ENCODE measurements around the gene GLRX. TPM values are rescaled to one million over a fixed set of nuclear protein-coding genes. Genes with fewer than 3 reads are reported as not detected.

GLRX gene
- total and polyA plus RNA-seq, 2 of the 13 experiments (the other 11 are each of a cell fraction or from before 2014, with no cell fraction given): 63.8 to 499 TPM

DNA sequence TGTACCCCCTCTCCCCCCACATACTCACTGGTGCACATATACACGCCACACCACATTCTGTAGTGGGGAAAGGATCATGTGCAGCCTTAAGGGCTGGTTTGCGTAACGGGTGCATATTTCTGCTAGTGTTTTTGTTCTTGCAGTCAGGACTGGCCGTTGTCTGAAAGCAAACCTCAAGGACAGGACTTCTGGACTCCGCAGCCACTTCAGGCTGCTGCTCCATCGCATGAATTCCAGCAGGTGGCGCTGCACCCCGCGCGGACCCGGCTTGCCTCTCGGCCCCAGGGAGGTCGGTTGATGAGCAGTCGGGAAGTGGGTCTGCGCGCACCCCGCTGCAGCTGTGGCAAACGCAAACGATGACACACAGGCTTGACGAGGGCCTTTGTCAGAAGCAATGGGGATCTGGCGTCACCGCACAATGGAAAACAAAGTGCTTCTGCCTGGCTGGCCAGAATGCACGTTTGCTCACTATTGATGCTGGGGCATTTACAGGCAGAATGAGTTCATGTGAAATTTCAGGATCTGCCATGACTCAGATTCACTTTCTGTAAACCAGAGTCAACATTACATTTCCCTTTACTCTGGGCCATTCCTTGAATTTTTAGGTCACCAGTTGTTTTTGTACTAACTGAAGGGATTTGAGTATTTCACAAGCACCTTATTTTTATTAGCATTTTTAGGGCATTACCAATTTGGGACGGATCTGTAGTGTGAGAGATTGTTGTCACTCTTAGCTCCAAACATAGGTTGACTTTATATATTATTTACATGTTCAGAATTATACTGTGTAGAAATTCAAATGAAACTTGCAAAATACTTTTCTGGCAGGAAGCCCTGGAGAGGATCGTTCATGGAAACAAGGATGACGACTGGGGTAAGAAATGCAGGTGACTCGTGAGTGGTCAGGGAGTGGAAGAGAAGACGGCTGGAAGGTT, 36.4 kb upstream of the GLRX start (continued):
- TF ChIP-seq, protein P1, sequence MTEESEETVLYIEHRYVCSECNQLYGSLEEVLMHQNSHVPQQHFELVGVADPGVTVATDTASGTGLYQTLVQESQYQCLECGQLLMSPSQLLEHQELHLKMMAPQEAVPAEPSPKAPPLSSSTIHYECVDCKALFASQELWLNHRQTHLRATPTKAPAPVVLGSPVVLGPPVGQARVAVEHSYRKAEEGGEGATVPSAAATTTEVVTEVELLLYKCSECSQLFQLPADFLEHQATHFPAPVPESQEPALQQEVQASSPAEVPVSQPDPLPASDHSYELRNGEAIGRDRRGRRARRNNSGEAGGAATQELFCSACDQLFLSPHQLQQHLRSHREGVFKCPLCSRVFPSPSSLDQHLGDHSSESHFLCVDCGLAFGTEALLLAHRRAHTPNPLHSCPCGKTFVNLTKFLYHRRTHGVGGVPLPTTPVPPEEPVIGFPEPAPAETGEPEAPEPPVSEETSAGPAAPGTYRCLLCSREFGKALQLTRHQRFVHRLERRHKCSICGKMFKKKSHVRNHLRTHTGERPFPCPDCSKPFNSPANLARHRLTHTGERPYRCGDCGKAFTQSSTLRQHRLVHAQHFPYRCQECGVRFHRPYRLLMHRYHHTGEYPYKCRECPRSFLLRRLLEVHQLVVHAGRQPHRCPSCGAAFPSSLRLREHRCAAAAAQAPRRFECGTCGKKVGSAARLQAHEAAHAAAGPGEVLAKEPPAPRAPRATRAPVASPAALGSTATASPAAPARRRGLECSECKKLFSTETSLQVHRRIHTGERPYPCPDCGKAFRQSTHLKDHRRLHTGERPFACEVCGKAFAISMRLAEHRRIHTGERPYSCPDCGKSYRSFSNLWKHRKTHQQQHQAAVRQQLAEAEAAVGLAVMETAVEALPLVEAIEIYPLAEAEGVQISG (CRISPR knock-in tag; IDR thresholded peaks at IDR 0.05): peak; percentile 70; the same call in 1 of the 2 replicates
- TF ChIP-seq NFKBIZ (CRISPR knock-in tag; IDR thresholded peaks at IDR 0.05) (0 out of 2 replicates have a peak, but pooled peaks have one; percentile 67), ZNF644 (CRISPR knock-in tag; IDR thresholded peaks at IDR 0.05; ENCODE audit: low read depth) (peak; percentile 34; the same call in 1 of the 2 replicates), SP140L (CRISPR knock-in tag; IDR thresholded peaks at IDR 0.05; ENCODE audit: borderline replicate concordance) (no peak), KAT8 (CRISPR knock-in tag; IDR thresholded peaks at IDR 0.05) (peak; percentile 47; the same call in 1 of the 2 replicates), MTF2 (CRISPR knock-in tag; IDR thresholded peaks at IDR 0.05; ENCODE audit: borderline replicate concordance) (0 out of 2 replicates have a peak, but pooled peaks have one; percentile 35), KDM2A (CRISPR knock-in tag; IDR thresholded peaks at IDR 0.05; ENCODE audit: borderline replicate concordance, low read depth) (peak; percentile 93; the same call in 1 of the 2 replicates), ZNF329 (CRISPR knock-in tag; IDR thresholded peaks at IDR 0.05; ENCODE audit: low read depth) (0 out of 2 replicates have a peak, but pooled peaks have one; percentile 30), SKI (IDR thresholded peaks at IDR 0.05; ENCODE audit: partially characterized antibody) (peak; percentile 57), CHD4 (IDR thresholded peaks at IDR 0.05; ENCODE audit: borderline replicate concordance, low read length) (peak; percentile 27; the same call in 1 of the 2 replicates)
- TF ChIP-seq, protein P2, sequence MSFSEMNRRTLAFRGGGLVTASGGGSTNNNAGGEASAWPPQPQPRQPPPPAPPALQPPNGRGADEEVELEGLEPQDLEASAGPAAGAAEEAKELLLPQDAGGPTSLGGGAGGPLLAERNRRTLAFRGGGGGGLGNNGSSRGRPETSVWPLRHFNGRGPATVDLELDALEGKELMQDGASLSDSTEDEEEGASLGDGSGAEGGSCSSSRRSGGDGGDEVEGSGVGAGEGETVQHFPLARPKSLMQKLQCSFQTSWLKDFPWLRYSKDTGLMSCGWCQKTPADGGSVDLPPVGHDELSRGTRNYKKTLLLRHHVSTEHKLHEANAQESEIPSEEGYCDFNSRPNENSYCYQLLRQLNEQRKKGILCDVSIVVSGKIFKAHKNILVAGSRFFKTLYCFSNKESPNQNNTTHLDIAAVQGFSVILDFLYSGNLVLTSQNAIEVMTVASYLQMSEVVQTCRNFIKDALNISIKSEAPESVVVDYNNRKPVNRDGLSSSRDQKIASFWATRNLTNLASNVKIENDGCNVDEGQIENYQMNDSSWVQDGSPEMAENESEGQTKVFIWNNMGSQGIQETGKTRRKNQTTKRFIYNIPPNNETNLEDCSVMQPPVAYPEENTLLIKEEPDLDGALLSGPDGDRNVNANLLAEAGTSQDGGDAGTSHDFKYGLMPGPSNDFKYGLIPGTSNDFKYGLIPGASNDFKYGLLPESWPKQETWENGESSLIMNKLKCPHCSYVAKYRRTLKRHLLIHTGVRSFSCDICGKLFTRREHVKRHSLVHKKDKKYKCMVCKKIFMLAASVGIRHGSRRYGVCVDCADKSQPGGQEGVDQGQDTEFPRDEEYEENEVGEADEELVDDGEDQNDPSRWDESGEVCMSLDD (CRISPR knock-in tag; IDR thresholded peaks at IDR 0.05; ENCODE audit: borderline replicate concordance): peak; percentile 66; the same call in 1 of the 2 replicates
- TF ChIP-seq, protein P3, sequence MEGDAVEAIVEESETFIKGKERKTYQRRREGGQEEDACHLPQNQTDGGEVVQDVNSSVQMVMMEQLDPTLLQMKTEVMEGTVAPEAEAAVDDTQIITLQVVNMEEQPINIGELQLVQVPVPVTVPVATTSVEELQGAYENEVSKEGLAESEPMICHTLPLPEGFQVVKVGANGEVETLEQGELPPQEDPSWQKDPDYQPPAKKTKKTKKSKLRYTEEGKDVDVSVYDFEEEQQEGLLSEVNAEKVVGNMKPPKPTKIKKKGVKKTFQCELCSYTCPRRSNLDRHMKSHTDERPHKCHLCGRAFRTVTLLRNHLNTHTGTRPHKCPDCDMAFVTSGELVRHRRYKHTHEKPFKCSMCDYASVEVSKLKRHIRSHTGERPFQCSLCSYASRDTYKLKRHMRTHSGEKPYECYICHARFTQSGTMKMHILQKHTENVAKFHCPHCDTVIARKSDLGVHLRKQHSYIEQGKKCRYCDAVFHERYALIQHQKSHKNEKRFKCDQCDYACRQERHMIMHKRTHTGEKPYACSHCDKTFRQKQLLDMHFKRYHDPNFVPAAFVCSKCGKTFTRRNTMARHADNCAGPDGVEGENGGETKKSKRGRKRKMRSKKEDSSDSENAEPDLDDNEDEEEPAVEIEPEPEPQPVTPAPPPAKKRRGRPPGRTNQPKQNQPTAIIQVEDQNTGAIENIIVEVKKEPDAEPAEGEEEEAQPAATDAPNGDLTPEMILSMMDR (CRISPR knock-in tag; IDR thresholded peaks at IDR 0.05): peak; percentile 100
- TF ChIP-seq, protein P4, sequence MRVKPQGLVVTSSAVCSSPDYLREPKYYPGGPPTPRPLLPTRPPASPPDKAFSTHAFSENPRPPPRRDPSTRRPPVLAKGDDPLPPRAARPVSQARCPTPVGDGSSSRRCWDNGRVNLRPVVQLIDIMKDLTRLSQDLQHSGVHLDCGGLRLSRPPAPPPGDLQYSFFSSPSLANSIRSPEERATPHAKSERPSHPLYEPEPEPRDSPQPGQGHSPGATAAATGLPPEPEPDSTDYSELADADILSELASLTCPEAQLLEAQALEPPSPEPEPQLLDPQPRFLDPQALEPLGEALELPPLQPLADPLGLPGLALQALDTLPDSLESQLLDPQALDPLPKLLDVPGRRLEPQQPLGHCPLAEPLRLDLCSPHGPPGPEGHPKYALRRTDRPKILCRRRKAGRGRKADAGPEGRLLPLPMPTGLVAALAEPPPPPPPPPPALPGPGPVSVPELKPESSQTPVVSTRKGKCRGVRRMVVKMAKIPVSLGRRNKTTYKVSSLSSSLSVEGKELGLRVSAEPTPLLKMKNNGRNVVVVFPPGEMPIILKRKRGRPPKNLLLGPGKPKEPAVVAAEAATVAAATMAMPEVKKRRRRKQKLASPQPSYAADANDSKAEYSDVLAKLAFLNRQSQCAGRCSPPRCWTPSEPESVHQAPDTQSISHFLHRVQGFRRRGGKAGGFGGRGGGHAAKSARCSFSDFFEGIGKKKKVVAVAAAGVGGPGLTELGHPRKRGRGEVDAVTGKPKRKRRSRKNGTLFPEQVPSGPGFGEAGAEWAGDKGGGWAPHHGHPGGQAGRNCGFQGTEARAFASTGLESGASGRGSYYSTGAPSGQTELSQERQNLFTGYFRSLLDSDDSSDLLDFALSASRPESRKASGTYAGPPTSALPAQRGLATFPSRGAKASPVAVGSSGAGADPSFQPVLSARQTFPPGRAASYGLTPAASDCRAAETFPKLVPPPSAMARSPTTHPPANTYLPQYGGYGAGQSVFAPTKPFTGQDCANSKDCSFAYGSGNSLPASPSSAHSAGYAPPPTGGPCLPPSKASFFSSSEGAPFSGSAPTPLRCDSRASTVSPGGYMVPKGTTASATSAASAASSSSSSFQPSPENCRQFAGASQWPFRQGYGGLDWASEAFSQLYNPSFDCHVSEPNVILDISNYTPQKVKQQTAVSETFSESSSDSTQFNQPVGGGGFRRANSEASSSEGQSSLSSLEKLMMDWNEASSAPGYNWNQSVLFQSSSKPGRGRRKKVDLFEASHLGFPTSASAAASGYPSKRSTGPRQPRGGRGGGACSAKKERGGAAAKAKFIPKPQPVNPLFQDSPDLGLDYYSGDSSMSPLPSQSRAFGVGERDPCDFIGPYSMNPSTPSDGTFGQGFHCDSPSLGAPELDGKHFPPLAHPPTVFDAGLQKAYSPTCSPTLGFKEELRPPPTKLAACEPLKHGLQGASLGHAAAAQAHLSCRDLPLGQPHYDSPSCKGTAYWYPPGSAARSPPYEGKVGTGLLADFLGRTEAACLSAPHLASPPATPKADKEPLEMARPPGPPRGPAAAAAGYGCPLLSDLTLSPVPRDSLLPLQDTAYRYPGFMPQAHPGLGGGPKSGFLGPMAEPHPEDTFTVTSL (CRISPR knock-in tag; IDR thresholded peaks at IDR 0.05; ENCODE audit: borderline replicate concordance): peak; percentile 79; the same call in 1 of the 2 replicates

All from HepG2 (cell line).